Aorta (tissue), 5 donors: Measurements from ENCODE around the gene ERP44. TPM values are rescaled to one million over a fixed set of nuclear protein-coding genes. Genes with fewer than 3 reads are reported as not detected.
"Not testable (repeated sequence)": the region's sequence is repeated elsewhere in the genome, so short reads cannot be mapped to it uniquely, and the experiment has no call there.

Experiments
- ATAC-seq: fragments of 200-7000 bp; cut with Tn5 transposase; one replicate; pipeline ENCODE4 v1.9.1; 2022; ENCODE audit warnings: moderate library complexity; ENCODE audit not compliant: low FRiP score
- DNase-seq, 2 donors: peaks; one replicate each; pipeline ENCODE4 v3.0.0-alpha.2; 2020
- H3K27ac ChIP-seq, 2 donors: one replicate each; pipeline ENCODE4 v1.5.1; 2013; ENCODE audit warnings: low read length in 2 of 2, mild to moderate bottlenecking in 2 of 2, moderate library complexity in 2 of 2, control low read depth in 1 of 2, inconsistent platforms in 1 of 2, low read depth in 1 of 2
- H3K27me3 ChIP-seq, 2 donors: one replicate each; pipeline ENCODE4 v1.6.1; 2013; ENCODE audit warnings: control low read depth in 1 of 2, low read length in 1 of 2, mild to moderate bottlenecking in 1 of 2, moderate library complexity in 1 of 2; ENCODE audit not compliant: insufficient read depth in 2 of 2, control insufficient read depth in 1 of 2
- H3K36me3 ChIP-seq, 2 donors: one replicate each; pipeline ENCODE4 v1.6.1; 2013; ENCODE audit warnings: control low read depth in 1 of 2, low read length in 1 of 2, mild to moderate bottlenecking in 1 of 2; ENCODE audit not compliant: insufficient read depth in 2 of 2, control insufficient read depth in 1 of 2
- H3K4me1 ChIP-seq, 2 donors: one replicate each; pipeline ENCODE4 v1.6.1; 2013; ENCODE audit warnings: low read length in 2 of 2, control low read depth in 1 of 2, mild to moderate bottlenecking in 1 of 2, moderate library complexity in 1 of 2; ENCODE audit not compliant: insufficient read depth in 2 of 2, control insufficient read depth in 1 of 2
- H3K4me3 ChIP-seq, 2 donors: one replicate each; pipeline ENCODE4 v1.5.1; 2013; ENCODE audit warnings: low read length in 2 of 2, control low read depth in 1 of 2, mild to moderate bottlenecking in 1 of 2
- H3K9me3 ChIP-seq: one replicate; pipeline ENCODE4 v1.6.1; 2013; ENCODE audit warnings: mild to moderate bottlenecking, low read length; ENCODE audit not compliant: control insufficient read depth
- WGBS, 2 donors: extraction: QIAGEN DNeasy Blood & Tissue Kit; methylation state at CpG; one replicate each; pipeline ENCODE4 v1.1.7; 2013; 5-methylcytosine and 5-hydroxymethylcytosine counted together
- intact Hi-C, 2 donors: fragments of 100-400 bp; cut with DNase I; formaldehyde crosslinking; loops; one replicate each; pipeline versions ENCODE4 v1.14.2 to v1.15.0; 2022
- polyA plus RNA-seq, 2 donors: library from polyadenylated mRNA; stranded (reverse); fragments of 200-250 nt; gene quantifications; one replicate each; pipeline ENCODE4 v1.2.3, GENCODE V29; 2013
- total RNA-seq, 2 donors: library from RNA; stranded (reverse); fragmentation: NEBNext Ultra II Directional; extraction: Animal tissue kit (Norgen Biotek cat#: 25700); gene quantifications; one replicate each; pipeline ENCODE4 v1.2.1, GENCODE V29; 2021
- donor health status: healthy with polysubstance abuse.
- donor health status: Bipolar disorder and iron deficiency.
- donor health status: DM: no; HTN: no; CAD: no.
- donor health status: DM: no; HTN: no; CAD: no.
- donor health status: DM: yes; HTN: yes; CAD: no.

The ERP44 gene
- total and polyA plus RNA-seq, 4 donors: 10.5 to 19.1 (median 16.8) TPM

- no peak overlapping the region for H3K4me3 ChIP-seq
- H3K36me3 ChIP-seq: no peaks in the 10 kb centered on the region
- WGBS, 2 donors: 62% methylated on average over 3 of the region's 3 CpGs
- ATAC-seq (no peak), DNase-seq (no peak)
- H3K27me3 ChIP-seq: no peaks in the 10 kb centered on the region
- H3K4me1 ChIP-seq: no peaks in the 10 kb centered on the region
- intact Hi-C loops: loop anchor here in 1 of 2 donors (5.0 kb wide), 1 partner anchor 274 kb away; the partner anchor contains the start of gene NR4A3
- H3K27ac ChIP-seq: no peak overlapping the region
- no peaks in the 10 kb centered on the region for H3K9me3 ChIP-seq
Observed at GRCh38 chr9:100096378-100096916, 2.4 kb downstream of the ERP44 start.

- H3K27me3 ChIP-seq, H3K27ac ChIP-seq, H3K36me3 ChIP-seq, H3K4me1 ChIP-seq, intact Hi-C loops, DNase-seq, ATAC-seq, H3K9me3 ChIP-seq, H3K4me3 ChIP-seq: not testable (repeated sequence)
- 93 to 97% methylated on average over 2 of the region's 2 CpGs for WGBS, 2 donors
Observed at GRCh38 chr9:100094411-100094810, 4.4 kb downstream of the ERP44 start.

- H3K4me1 ChIP-seq: peaks cover 0 to 2% of the 10 kb centered on the region in 2 donors
- intact Hi-C loops: no loop called here
- no peak overlapping the region for H3K27ac ChIP-seq
- ATAC-seq (no peak), DNase-seq (no peak)
- 92 to 96% methylated on average over 1 of the region's 1 CpG for WGBS, 2 donors
- no peaks in the 10 kb centered on the region for H3K9me3 ChIP-seq
- no peak overlapping the region for H3K4me3 ChIP-seq
- H3K36me3 ChIP-seq: no peaks in the 10 kb centered on the region
- H3K27me3 ChIP-seq: no peaks in the 10 kb centered on the region
Observed at GRCh38 chr9:100092066-100092465, 6.7 kb downstream of the ERP44 start.

- H3K27me3 ChIP-seq: no peaks in the 10 kb centered on the region
- ATAC-seq (no peak), DNase-seq (no peak)
- H3K27ac ChIP-seq: no peak overlapping the region
- H3K36me3 ChIP-seq: no peaks in the 10 kb centered on the region
- intact Hi-C loops: no loop called here
- WGBS, 2 donors: 82 to 87% methylated on average over 1 of the region's 1 CpG
- H3K4me1 ChIP-seq: peaks cover 0 to 2% of the 10 kb centered on the region in 2 donors
- no peak overlapping the region for H3K4me3 ChIP-seq
- H3K9me3 ChIP-seq: no peaks in the 10 kb centered on the region
Observed at GRCh38 chr9:100091650-100092049, 7.2 kb downstream of the ERP44 start.

- Histone ChIP-seq H3K4me1 (peaks cover 0 to 2% of the 10 kb centered on the region in 2 donors), H3K9me3 (no peaks in the 10 kb centered on the region), H3K27me3 (no peaks in the 10 kb centered on the region), H3K4me3 (no peak overlapping the region), H3K27ac (no peak overlapping the region), H3K36me3 (no peaks in the 10 kb centered on the region)
- DNase-seq: no peak
- no peak for ATAC-seq
- intact Hi-C loops: no loop called here
- 96 to 97% methylated on average over 1 of the region's 1 CpG for whole genome bisulfite sequencing, 2 donors
Observed at GRCh38 chr9:100090880-100091279, 7.9 kb downstream of the ERP44 start.

GRCh38 chr9:100088202-100088601 lies 10.6 kb downstream of the ERP44 start:
- intact Hi-C loops: no loop called here

GRCh38 chr9:100087218-100087617 lies 11.6 kb downstream of the ERP44 start:
- no peak overlapping the region for H3K27ac ChIP-seq
- peaks cover 5 to 10% of the 10 kb centered on the region in 2 donors for H3K4me1 ChIP-seq
- ATAC-seq (no peak), DNase-seq (no peak)
- intact Hi-C loops: no loop called here
- no peaks in the 10 kb centered on the region for H3K27me3 ChIP-seq
- no peak overlapping the region for H3K4me3 ChIP-seq
- no peaks in the 10 kb centered on the region for H3K36me3 ChIP-seq
- H3K9me3 ChIP-seq: no peaks in the 10 kb centered on the region
- WGBS, 2 donors: 46 to 47% methylated on average over 1 of the region's 1 CpG

More at GRCh38 chr9:100088202-100088601, 10.6 kb downstream of the ERP44 start:
- H3K36me3 ChIP-seq: no peaks in the 10 kb centered on the region
- H3K4me1 ChIP-seq: peaks cover 5 to 7% of the 10 kb centered on the region in 2 donors
- no peak overlapping the region for H3K4me3 ChIP-seq
- no peaks in the 10 kb centered on the region for H3K27me3 ChIP-seq
- no peak overlapping the region for H3K27ac ChIP-seq
- H3K9me3 ChIP-seq: no peaks in the 10 kb centered on the region
- WGBS, 2 donors: 81 to 85% methylated on average over 4 of the region's 4 CpGs
- no peak for DNase-seq
- ATAC-seq: no peak

GRCh38 chr9:100086097-100086635 lies 12.6 kb downstream of the ERP44 start:
- no peak for DNase-seq
- H3K36me3 ChIP-seq: no peaks in the 10 kb centered on the region
- H3K4me1 ChIP-seq: peaks cover 5 to 10% of the 10 kb centered on the region in 2 donors
- no peaks in the 10 kb centered on the region for H3K9me3 ChIP-seq
- 88 to 91% methylated on average over 3 of the region's 3 CpGs for WGBS, 2 donors
- no peaks in the 10 kb centered on the region for H3K27me3 ChIP-seq
- no peak for ATAC-seq
- no peak overlapping the region for H3K27ac ChIP-seq
- H3K4me3 ChIP-seq: no peak overlapping the region
- intact Hi-C loops: no loop called here

GRCh38 chr9:100084734-100085133 lies 14.1 kb downstream of the ERP44 start:
- Histone ChIP-seq H3K36me3 (no peaks in the 10 kb centered on the region), H3K4me3 (no peak overlapping the region), H3K27me3 (no peaks in the 10 kb centered on the region), H3K27ac (no peak overlapping the region), H3K9me3 (no peaks in the 10 kb centered on the region), H3K4me1 (peaks cover 5 to 10% of the 10 kb centered on the region in 2 donors)
- DNase-seq (no peak), ATAC-seq (no peak)
- intact Hi-C loops: no loop called here
- WGBS, 2 donors: 90 to 92% methylated on average over 5 of the region's 5 CpGs
